H1 (cell line): Measurements from ENCODE around the gene TAB3. TPM values are rescaled to one million over a fixed set of nuclear protein-coding genes. Genes with fewer than 3 reads are reported as not detected.

Experiments used
- CTCF ChIA-PET: fragments of 300-600 bp; sonication (Branson Sonifier 250); formaldehyde crosslinking; loops from one replicate; lab custom pipeline; 2021; ENCODE audit not compliant: partially characterized antibody; lab: Charles Lee
- POLR2A ChIA-PET: fragments of 300-600 bp; sonication (Branson Sonifier 250); formaldehyde crosslinking; loops from one replicate; lab custom pipeline; 2021; ENCODE audit warnings: inconsistent platforms; ENCODE audit not compliant: partially characterized antibody; lab: Charles Lee
- DNase-seq, 2 experiments: peaks; one replicate each; pipeline versions ENCODE4 v3.0.0 to v3.0.0-alpha.2; 2010 to 2022; ENCODE audit warnings: low spot score in 2 of 2, low read depth in 1 of 2, mixed read lengths in 1 of 2
- FAIRE-seq: peaks from 2 replicates; lab custom pipeline; 2011; peaks lifted over from hg19 to GRCh38; lab: Jason Lieb, UNC
- H2AFZ ChIP-seq: 2 replicates; pipeline ENCODE4 v1.8.1; 2012; ENCODE audit warnings: low read length, inconsistent platforms
- H2AK5ac ChIP-seq: 2 replicates; pipeline ENCODE4 v1.6.1; 2013; ENCODE audit warnings: low read depth, low read length
- H2BK120ac ChIP-seq: replicated peaks from 2 replicates; pipeline ENCODE3; 2013; ENCODE audit warnings: low read depth, low read length, inconsistent platforms
- H2BK12ac ChIP-seq: 2 replicates; pipeline ENCODE4 v1.6.1; 2013; ENCODE audit warnings: low read depth, low read length
- H2BK15ac ChIP-seq: 2 replicates; pipeline ENCODE4 v1.6.1; 2013; ENCODE audit warnings: low read length
- H2BK20ac ChIP-seq: 2 replicates; pipeline ENCODE4 v1.6.1; 2013; ENCODE audit warnings: low read length
- H2BK5ac ChIP-seq: 2 replicates; pipeline ENCODE4 v1.6.1; 2013; ENCODE audit warnings: low read depth, low read length
- H3K14ac ChIP-seq: 2 replicates; pipeline ENCODE4 v1.6.1; 2013; ENCODE audit warnings: inconsistent platforms; ENCODE audit not compliant: insufficient read length
- H3K18ac ChIP-seq: 2 replicates; pipeline ENCODE4 v1.6.1; 2013; ENCODE audit warnings: low read length; ENCODE audit errors: extremely low read depth
- H3K23ac ChIP-seq: 2 replicates; pipeline ENCODE4 v1.6.1; 2013; ENCODE audit warnings: inconsistent platforms; ENCODE audit not compliant: insufficient read length
- H3K23me2 ChIP-seq: 2 replicates; pipeline ENCODE4 v1.6.1; 2013; ENCODE audit warnings: low read depth, low read length
- H3K27ac ChIP-seq: 2 replicates; pipeline ENCODE4 v1.6.1; 2011; ENCODE audit warnings: low read depth, low read length, inconsistent platforms
- H3K27me3 ChIP-seq, 4 experiments: replicated peaks in 1 of 4; 1 replicate in 1 of 4; 2 replicates in 3 of 4; pipeline versions ENCODE4 v1.6.1 to v1.8.1; 2011 to 2013; ENCODE audit warnings: low read length in 3 of 4, mild to moderate bottlenecking in 3 of 4, inconsistent platforms in 2 of 4, mixed read lengths in 2 of 4, moderate library complexity in 1 of 4; ENCODE audit not compliant: control insufficient read depth in 3 of 4, insufficient read depth in 3 of 4; ENCODE audit errors: extremely low read depth in 1 of 4
- H3K36me3 ChIP-seq, 4 experiments: 2 replicates each; pipeline versions ENCODE4 v1.6.1 to v1.8.1; 2011 to 2013; ENCODE audit warnings: mild to moderate bottlenecking in 4 of 4, low read length in 3 of 4, moderate library complexity in 2 of 4, control low read depth in 1 of 4, inconsistent platforms in 1 of 4; ENCODE audit not compliant: insufficient read depth in 4 of 4, control insufficient read depth in 2 of 4
- H3K4ac ChIP-seq: replicated peaks from 2 replicates; pipeline ENCODE3; 2013; ENCODE audit warnings: low read length, low read depth, mixed read lengths, inconsistent platforms; ENCODE audit not compliant: insufficient read length
- H3K4me1 ChIP-seq, 4 experiments: replicated peaks in 1 of 4; 1 replicate in 1 of 4; 2 replicates in 3 of 4; pipeline versions ENCODE4 v1.6.1 to v1.8.1; 2011 to 2013; ENCODE audit warnings: low read length in 3 of 4, inconsistent platforms in 2 of 4, mixed read lengths in 1 of 4; ENCODE audit not compliant: insufficient read depth in 4 of 4, control insufficient read depth in 3 of 4
- H3K4me2 ChIP-seq, 2 experiments: 2 replicates each; pipeline versions ENCODE4 v1.6.1 to v1.8.1; 2011 to 2013; ENCODE audit warnings: low read depth in 2 of 2, low read length in 2 of 2, control low read depth in 1 of 2, inconsistent platforms in 1 of 2, mild to moderate bottlenecking in 1 of 2; ENCODE audit not compliant: insufficient read depth in 1 of 2
- H3K4me3 ChIP-seq, 4 experiments: fragments of 200-600, 300-600 bp in 1 of 4; sonication (generic), shearing (Covaris generic), sonication (Bioruptor Twin) in 1 of 4; 2 replicates each; pipeline versions ENCODE4 v1.5.1 to v1.8.1; 2011 to 2016; ENCODE audit warnings: low read length in 4 of 4, low read depth in 3 of 4, control low read depth in 2 of 4, inconsistent platforms in 2 of 4, mild to moderate bottlenecking in 2 of 4, mixed read lengths in 1 of 4, moderate library complexity in 1 of 4; ENCODE audit not compliant: insufficient read depth in 2 of 4; ENCODE audit errors: extremely low read depth in 1 of 4
- H3K56ac ChIP-seq: replicated peaks from 2 replicates; pipeline ENCODE3; 2013; ENCODE audit warnings: low read depth, mild to moderate bottlenecking, mixed read lengths, low read length, inconsistent platforms; ENCODE audit not compliant: insufficient read length
- H3K79me1 ChIP-seq: 2 replicates; pipeline ENCODE4 v1.6.1; 2013; ENCODE audit warnings: low read depth, low read length, control low read depth
- H3K79me2 ChIP-seq, 2 experiments: 2 replicates each; pipeline versions ENCODE4 v1.6.1 to v1.8.1; 2012 to 2013; ENCODE audit warnings: low read length in 2 of 2, mild to moderate bottlenecking in 2 of 2, inconsistent platforms in 1 of 2; ENCODE audit not compliant: insufficient read depth in 2 of 2, control insufficient read depth in 1 of 2
- H3K9ac ChIP-seq, 4 experiments: replicated peaks in 1 of 4; 1 replicate in 1 of 4; 2 replicates in 3 of 4; pipeline versions ENCODE4 v1.6.1 to v1.8.1; 2011 to 2013; ENCODE audit warnings: low read depth in 3 of 4, low read length in 3 of 4, control low read depth in 2 of 4, mild to moderate bottlenecking in 2 of 4, moderate library complexity in 2 of 4, inconsistent platforms in 1 of 4; ENCODE audit errors: extremely low read depth in 1 of 4
- H3K9me3 ChIP-seq, 2 experiments: 2 replicates each; pipeline versions ENCODE4 v1.6.1 to v1.8.1; 2012 to 2013; ENCODE audit warnings: mild to moderate bottlenecking in 2 of 2, moderate library complexity in 2 of 2, control low read depth in 1 of 2, inconsistent platforms in 1 of 2, low read depth in 1 of 2, low read length in 1 of 2, mixed read lengths in 1 of 2; ENCODE audit not compliant: insufficient read depth in 2 of 2
- H4K20me1 ChIP-seq, 2 experiments: replicated peaks in 1 of 2; 2 replicates each; pipeline versions ENCODE3 to v1.8.1; 2011 to 2013; ENCODE audit warnings: inconsistent platforms in 2 of 2, low read length in 2 of 2, mild to moderate bottlenecking in 1 of 2; ENCODE audit not compliant: insufficient read depth in 2 of 2, control insufficient read depth in 1 of 2
- H4K5ac ChIP-seq: 2 replicates; pipeline ENCODE4 v1.6.1; 2013; ENCODE audit warnings: low read length, low read depth, mixed read lengths, inconsistent platforms; ENCODE audit not compliant: insufficient read length
- H4K8ac ChIP-seq: 2 replicates; pipeline ENCODE4 v1.8.0; 2013; ENCODE audit warnings: mild to moderate bottlenecking, moderate library complexity, low read length, inconsistent platforms; ENCODE audit not compliant: insufficient read depth; ENCODE audit errors: extremely low read depth
- H4K91ac ChIP-seq: replicated peaks from 2 replicates; pipeline ENCODE3; 2013; ENCODE audit warnings: low read length, mixed read lengths, inconsistent platforms; ENCODE audit not compliant: insufficient read length
- BCL11A ChIP-seq, 2 experiments: IDR thresholded peaks; one replicate each; pipeline ENCODE4 v1.6.1; 2011; ENCODE audit warnings: low read depth in 2 of 2, low read length in 2 of 2, mild to moderate bottlenecking in 2 of 2
- KDM5A ChIP-seq: fragments of 200-600 bp; IDR thresholded peaks from 2 replicates; pipeline ENCODE4 v1.7.1; 2012; ENCODE audit warnings: mild to moderate bottlenecking, low read length, inconsistent platforms, mixed read lengths
- NRF1 ChIP-seq: IDR thresholded peaks from 2 replicates; pipeline ENCODE4 v1.6.1; 2011; ENCODE audit warnings: mild to moderate bottlenecking, low read depth, low read length, improper control_type of control experiment
- YY1 ChIP-seq: IDR thresholded peaks from 2 replicates; pipeline ENCODE4 v1.6.1; 2011; ENCODE audit warnings: low read depth, mild to moderate bottlenecking, low read length
- WGBS, 2 experiments: shearing (Covaris generic) in 1 of 2; methylation state at CpG; one replicate each; pipeline versions ENCODE4 v1.1.6 to v1.1.7; 2013 to 2015; ENCODE audit warnings: low lambda C conversion rate in 2 of 2, mixed read lengths in 2 of 2, inconsistent platforms in 1 of 2, low coverage in 1 of 2, missing lambda C conversion rate in 1 of 2; ENCODE audit not compliant: insufficient replicate concordance in 2 of 2, insufficient coverage in 1 of 2, insufficient read length in 1 of 2; ENCODE audit errors: extremely low coverage in 1 of 2, missing lambda C conversion rate in 1 of 2; 5-methylcytosine and 5-hydroxymethylcytosine counted together
- polyA plus RNA-seq, 7 experiments: library from polyadenylated mRNA; depleted of rRNA in 3 of 7; stranded (reverse) in 5 of 7; unstranded in 2 of 7; fragments of >200 nt in 5 of 7; fragments of 200-250 nt in 2 of 7; gene quantifications; 1 replicate in 5 of 7; 2 replicates in 1 of 7; 4 replicates in 1 of 7; pipeline versions ENCODE4 v1.2.1 to v1.2.3, GENCODE V29; 2011 to 2013; ENCODE audit warnings: missing spikeins in 2 of 7, mixed read lengths in 2 of 7
- total RNA-seq: library from RNA; stranded (reverse); fragmentation: NEBNext Ultra II Directional; extraction: Animal tissue kit (Norgen Biotek cat#: 25700); gene quantifications from 2 replicates; pipeline ENCODE4 v1.2.1, GENCODE V29; 2021

Gene TAB3
- total and polyA plus RNA-seq, 2 of the 8 experiments (the other 6 are each of a cell fraction or from before 2014, with no cell fraction given): 12.7 to 12.9 TPM

- peak overlapping the region; percentile 99; the same call in 1 of the 2 replicates for H2BK15ac ChIP-seq
- H2BK120ac ChIP-seq: no peak overlapping the region
- no peak overlapping the region; the same call in 1 of the 2 replicates for H4K8ac ChIP-seq
- no peak overlapping the region for H3K4me3 ChIP-seq
- H3K9ac ChIP-seq: no peak overlapping the region
- H3K4me1 ChIP-seq: no peaks in the 10 kb centered on the region; a peak in 1 of 7 replicates
- no peaks in the 10 kb centered on the region for H3K36me3 ChIP-seq
- no peak overlapping the region for H4K5ac ChIP-seq
- H4K20me1 ChIP-seq: peaks cover 0 to 4% of the 10 kb centered on the region in 2 experiments
- peak overlapping the region; percentile 40 for H4K91ac ChIP-seq
- TF ChIP-seq YY1 (no peak), BCL11A (IDR thresholded peaks at IDR 0.05; ENCODE audit: low read depth in 2 of 2, low read length in 2 of 2) (no peak), NRF1 (no peak), KDM5A (no peak)
- TF ChIP-seq, all 59 proteins: peak for 0
- Histone ChIP-seq H3K56ac (no peak overlapping the region), H2AFZ (no peak overlapping the region), H2BK5ac (peak overlapping the region; percentile 87), H3K4ac (no peak overlapping the region), H2AK5ac (peak overlapping the region; percentile 99; the same call in 1 of the 2 replicates), H3K79me2 (no peaks in the 10 kb centered on the region), H3K23ac (no peak overlapping the region), H3K18ac (no peak overlapping the region; the same call in none of the 2 replicates), H3K79me1 (0 out of 2 replicates have a peak, but pooled peaks cover 3% of the 10 kb centered on the region), H3K9me3 (no peaks in the 10 kb centered on the region), H3K23me2 (no peaks in the 10 kb centered on the region), H3K27me3 (no peaks in the 10 kb centered on the region; a peak in 1 of 7 replicates), H2BK20ac (peak overlapping the region; percentile 18; the same call in 1 of the 2 replicates), H3K27ac (no peak overlapping the region), H3K14ac (no peak overlapping the region), H3K4me2 (no peak overlapping the region), H2BK12ac (peak overlapping the region; percentile 95; the same call in 1 of the 2 replicates)
- ChIA-PET CTCF (no interaction called here), POLR2A (no interaction called here)
- WGBS, 2 experiments: 75% methylated on average over 1 of the region's 3 CpGs; no CpG with 5 or more reads in 1 of the 2 experiments
- FAIRE-seq: no peak
- DNase-seq: no peak
These were observed 95.8 kb downstream of the TAB3 start for GRCh38 chrX:30793075-30793766.
